Stromal cell of bone marrow (primary cell): ENCODE results near the gene EVPLL.
A peak's percentile ranks its signal among the peaks of the same experiment; 100 is the strongest.
"Not testable (repeated sequence)": the region's sequence is repeated elsewhere in the genome, so short reads cannot be mapped to it uniquely, and the experiment has no call there.

Experiments
- DNase-seq: peaks from one replicate; pipeline ENCODE4 v3.0.0-alpha.2; 2012; ENCODE audit warnings: low read depth

The EVPLL gene

GRCh38 chr17:18379246-18380146 lies 1.9 kb downstream of the EVPLL start:
- DNase-seq: no peak

- DNase-seq: no peak
Observed at GRCh38 chr17:18380471-18381157, 3.0 kb downstream of the EVPLL start.

- no peak for DNase-seq
Observed at GRCh38 chr17:18381158-18381952, 3.8 kb downstream of the EVPLL start.

- DNase-seq: no peak
Observed at GRCh38 chr17:18381953-18382245, 4.3 kb downstream of the EVPLL start.

- DNase-seq: no peak
Observed at GRCh38 chr17:18382441-18383078, 5.0 kb downstream of the EVPLL start.

- DNase-seq: not testable (repeated sequence)
Observed at GRCh38 chr17:18383079-18383481, 5.5 kb downstream of the EVPLL start.

- DNase-seq: not testable (repeated sequence)
Observed at GRCh38 chr17:18384271-18384670, 6.7 kb downstream of the EVPLL start.

GRCh38 chr17:18387583-18387982 lies 10.0 kb downstream of the EVPLL start:
- DNase-seq: not testable (repeated sequence)

GRCh38 chr17:18388266-18388665 lies 10.7 kb downstream of the EVPLL start:
- not testable (repeated sequence) for DNase-seq

GRCh38 chr17:18388728-18389127 lies 11.2 kb downstream of the EVPLL start:
- not testable (repeated sequence) for DNase-seq

GRCh38 chr17:18401872-18402590 lies 24.5 kb downstream of the EVPLL start:
- DNase-seq: not testable (repeated sequence)

- DNase-seq: not testable (repeated sequence)
Observed at GRCh38 chr17:18403166-18403565, 25.6 kb downstream of the EVPLL start.

- DNase-seq: not testable (repeated sequence)
Observed at GRCh38 chr17:18403604-18404003, 26.0 kb downstream of the EVPLL start.

GRCh38 chr17:18408906-18409305 lies 31.3 kb downstream of the EVPLL start:
- not testable (repeated sequence) for DNase-seq

- DNase-seq: not testable (repeated sequence)
Observed at GRCh38 chr17:18409321-18409720, 31.7 kb downstream of the EVPLL start.

- not testable (repeated sequence) for DNase-seq
Observed at GRCh38 chr17:18410736-18411135, 33.2 kb downstream of the EVPLL start.

GRCh38 chr17:18411377-18411864 lies 33.8 kb downstream of the EVPLL start:
- DNase-seq: peak; percentile 13

GRCh38 chr17:18412001-18412538 lies 34.5 kb downstream of the EVPLL start:
- not testable (repeated sequence) for DNase-seq

GRCh38 chr17:18421521-18421920 lies 43.9 kb downstream of the EVPLL start:
- not testable (repeated sequence) for DNase-seq

- not testable (repeated sequence) for DNase-seq
Observed at GRCh38 chr17:18422464-18422863, 44.9 kb downstream of the EVPLL start.

- not testable (repeated sequence) for DNase-seq
Observed at GRCh38 chr17:18423015-18423414, 45.4 kb downstream of the EVPLL start.
